Tibial artery (tissue), 4 donors: Measurements from ENCODE around the gene ARMC7.

ENCODE experiments used
- DNase-seq, 2 donors: peaks; one replicate each; pipeline ENCODE4 v3.0.0-alpha.2; 2019
- H3K27ac ChIP-seq, 2 donors: fragments of 200-600 bp; sonication (generic) in 1 of 2; 1 replicate in 1 of 2; 2 replicates in 1 of 2; pipeline ENCODE4 v1.5.1; 2018 to 2019; ENCODE audit warnings: mild to moderate bottlenecking in 1 of 2
- H3K27me3 ChIP-seq, 2 donors: fragments of 200-600 bp; sonication (generic) in 1 of 2; one replicate each; pipeline versions ENCODE4 v1.5.1 to v1.6.0; 2016 to 2019
- H3K36me3 ChIP-seq, 3 donors: fragments of 200-600 bp; sonication (generic) in 2 of 3; one replicate each; pipeline ENCODE4 v1.5.1; 2016 to 2019; ENCODE audit warnings: mild to moderate bottlenecking in 2 of 3
- H3K4me1 ChIP-seq, 4 donors: fragments of 200-600 bp; sonication (generic) in 2 of 4; 1 replicate in 3 of 4; 2 replicates in 1 of 4; pipeline ENCODE4 v1.5.1; 2016 to 2019
- H3K4me3 ChIP-seq, 2 donors: fragments of 200-600 bp; sonication (generic) in 1 of 2; 1 replicate in 1 of 2; 2 replicates in 1 of 2; pipeline ENCODE4 v1.5.1; 2018 to 2019; ENCODE audit warnings: mild to moderate bottlenecking in 2 of 2
- H3K9me3 ChIP-seq, 3 donors: fragments of 200-600 bp; sonication (generic) in 1 of 3; one replicate each; pipeline ENCODE4 v1.5.1; 2016 to 2019
- CTCF ChIP-seq, 2 experiments: fragments of 200-600 bp in 1 of 2; fragments of 450-650 bp in 1 of 2; IDR thresholded peaks; one replicate each; pipeline ENCODE4 v1.5.1; 2017 to 2019; ENCODE audit warnings: antibody characterized with exemption in 2 of 2, mild to moderate bottlenecking in 1 of 2, moderate library complexity in 1 of 2
- intact Hi-C: fragments of 100-400 bp; cut with DNase I; formaldehyde crosslinking; loops from one replicate; pipeline ENCODE4 v1.15.0; 2023; ENCODE audit warnings: low total_unique reads

Gene ARMC7

DNA sequence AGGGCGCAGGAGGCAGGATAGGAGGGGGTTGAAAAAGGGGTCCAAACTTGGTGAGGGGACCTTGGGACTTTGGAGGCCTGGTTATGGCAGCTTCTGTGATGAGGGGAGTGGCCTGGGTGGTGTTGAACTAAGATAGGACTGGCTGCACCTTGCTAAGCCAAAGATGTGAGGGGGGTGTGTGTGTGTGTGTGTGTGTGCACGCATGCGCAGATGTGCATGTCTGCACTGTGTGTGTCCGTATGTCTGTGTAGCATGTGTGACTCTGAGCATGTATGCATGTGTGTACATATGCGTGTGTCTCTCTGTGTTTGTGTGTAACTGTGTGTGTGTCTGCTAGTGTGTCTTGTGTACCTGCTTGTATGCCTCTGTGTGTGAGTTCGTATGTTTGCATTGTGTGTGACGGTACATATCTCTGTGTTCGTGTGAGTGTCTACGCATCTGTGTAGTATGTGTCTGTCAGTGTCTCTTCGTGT lies 17.9 kb upstream of the ARMC7 start:
- H3K27ac ChIP-seq = no peak overlapping the region
- TF ChIP-seq CTCF (IDR thresholded peaks at IDR 0.05) = no peak

GRCh38 chr17:75093548-75094158 lies 16.1 kb upstream of the ARMC7 start:
- no peak for DNase-seq
- peaks cover 0 to 41% (median 5%) of the 10 kb centered on the region in 4 donors for H3K4me1 ChIP-seq

More for the DNA sequence above, 17.9 kb upstream of the ARMC7 start:
- H3K36me3 ChIP-seq = no peaks in the 10 kb centered on the region
- intact Hi-C loops = no loop called here
- DNase-seq = no peak
- peaks cover 0 to 8% of the 10 kb centered on the region in 2 donors for H3K27me3 ChIP-seq
- peaks cover 0 to 57% (median 18%) of the 10 kb centered on the region in 4 donors for H3K4me1 ChIP-seq
- H3K4me3 ChIP-seq = no peak overlapping the region
- H3K9me3 ChIP-seq = no peaks in the 10 kb centered on the region

DNA sequence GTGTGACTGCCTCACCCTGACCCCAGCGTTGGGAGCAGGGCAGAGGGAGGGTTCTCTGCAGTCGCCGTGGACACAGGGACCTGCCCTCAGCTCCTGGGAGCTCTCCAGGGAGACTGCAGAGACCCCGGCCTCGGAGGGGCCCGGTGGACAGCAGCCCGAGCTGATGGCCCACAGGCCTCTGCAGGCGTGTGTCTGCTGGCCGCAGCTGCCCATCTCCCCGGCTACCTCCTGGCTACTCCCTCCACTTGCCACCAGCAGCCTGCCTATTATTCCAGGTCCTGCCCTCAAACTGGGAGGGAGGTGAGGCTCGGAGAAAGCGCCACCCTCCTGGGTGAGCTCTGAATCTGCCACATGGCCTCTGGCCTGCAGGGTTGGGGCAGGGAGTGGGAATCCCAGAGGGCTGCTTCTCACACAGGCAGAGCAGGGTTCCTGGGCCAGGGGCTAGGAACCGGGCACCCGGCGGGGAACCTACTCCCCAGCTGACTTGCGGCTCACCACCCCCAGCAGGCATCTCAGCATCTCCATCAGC lies 14.8 kb upstream of the ARMC7 start:
- Histone ChIP-seq H3K9me3 (no peaks in the 10 kb centered on the region), H3K27ac (no peak overlapping the region), H3K27me3 (no peaks in the 10 kb centered on the region), H3K36me3 (peaks cover 0 to 6% (median 0%) of the 10 kb centered on the region in 3 donors), H3K4me3 (no peak overlapping the region), H3K4me1 (peaks cover 0 to 37% (median 3%) of the 10 kb centered on the region in 4 donors)
- TF ChIP-seq CTCF (IDR thresholded peaks at IDR 0.05) = no peak
- no peak for DNase-seq
- intact Hi-C loops = no loop called here

More at GRCh38 chr17:75093548-75094158, 16.1 kb upstream of the ARMC7 start:
- Histone ChIP-seq H3K27me3 (no peaks in the 10 kb centered on the region), H3K27ac (no peak overlapping the region), H3K36me3 (no peaks in the 10 kb centered on the region), H3K4me3 (no peak overlapping the region), H3K9me3 (no peaks in the 10 kb centered on the region)
- TF ChIP-seq CTCF (IDR thresholded peaks at IDR 0.05) = no peak
- intact Hi-C loops = no loop called here

GRCh38 chr17:75096082-75096625 lies 13.6 kb upstream of the ARMC7 start:
- no peaks in the 10 kb centered on the region for H3K9me3 ChIP-seq
- no peak overlapping the region for H3K4me3 ChIP-seq
- H3K4me1 ChIP-seq = peaks cover 0 to 33% (median 3%) of the 10 kb centered on the region in 4 donors
- H3K27me3 ChIP-seq = no peaks in the 10 kb centered on the region
- intact Hi-C loops = no loop called here
- DNase-seq = peak; percentile 60 to 78
- H3K27ac ChIP-seq = no peak overlapping the region
- TF ChIP-seq CTCF (IDR thresholded peaks at IDR 0.05) = no peak
- H3K36me3 ChIP-seq = peaks cover 0 to 16% (median 0%) of the 10 kb centered on the region in 3 donors

- Histone ChIP-seq H3K4me1 (peaks cover 0 to 25% (median 3%) of the 10 kb centered on the region in 4 donors), H3K9me3 (no peaks in the 10 kb centered on the region), H3K4me3 (no peak overlapping the region), H3K27ac (no peak overlapping the region), H3K27me3 (no peaks in the 10 kb centered on the region), H3K36me3 (peaks cover 0 to 16% (median 0%) of the 10 kb centered on the region in 3 donors)
- DNase-seq = no peak
- intact Hi-C loops = no loop called here
- no peak for TF ChIP-seq CTCF (IDR thresholded peaks at IDR 0.05)
Observed at GRCh38 chr17:75097865-75098264, 11.9 kb upstream of the ARMC7 start.
